HepG2 (cell line): ENCODE measurements around the gene L3MBTL4. TPM values are rescaled to one million over a fixed set of nuclear protein-coding genes. Genes with fewer than 3 reads are reported as not detected.

ENCODE experiments used
- ELF1 ChIP-seq: sonication (generic); formaldehyde crosslinking; IDR thresholded peaks from 2 replicates; pipeline ENCODE4 v1.4.0; 2020; ENCODE audit warnings: missing genetic modification reagents
- FOXO1 ChIP-seq: sonication (generic); formaldehyde crosslinking; IDR thresholded peaks from 2 replicates; pipeline ENCODE4 v1.4.0; 2020; ENCODE audit warnings: missing genetic modification reagents
- GATA4 ChIP-seq: sonication (generic); IDR thresholded peaks from 2 replicates; pipeline ENCODE4 v1.6.1; 2016; ENCODE audit warnings: antibody characterized with exemption, low read depth, borderline replicate concordance
- GATAD2A ChIP-seq: IDR thresholded peaks from 2 replicates; pipeline ENCODE4 v1.6.1; 2016
- HMG20B ChIP-seq: conservative IDR thresholded peaks from 2 replicates; pipeline ENCODE4 v1.6.1; 2016; ENCODE audit warnings: missing genetic modification reagents, missing compliant biosample characterization
- HNF4A ChIP-seq: sonication (generic); formaldehyde crosslinking; IDR thresholded peaks from 2 replicates; pipeline ENCODE4 v1.4.0; 2020; ENCODE audit warnings: missing genetic modification reagents
- HNRNPL ChIP-seq: fragments of 200-400 bp; formaldehyde crosslinking; IDR thresholded peaks from 2 replicates; pipeline ENCODE4 v1.6.1; 2017; ENCODE audit warnings: mild to moderate bottlenecking, low read depth, low read length
- KDM6A ChIP-seq: IDR thresholded peaks from 2 replicates; pipeline ENCODE4 v1.6.1; 2016; ENCODE audit warnings: low read depth
- KMT2B ChIP-seq: IDR thresholded peaks from 2 replicates; pipeline ENCODE4 v1.6.1; 2016; ENCODE audit warnings: missing genetic modification reagents, missing compliant biosample characterization
- NR2F2 ChIP-seq: IDR thresholded peaks from 2 replicates; pipeline ENCODE4 v1.6.1; 2012; ENCODE audit warnings: low read depth, inconsistent platforms, borderline replicate concordance
- PHF5A ChIP-seq: IDR thresholded peaks from one replicate; pipeline ENCODE4 v1.6.1; 2018; ENCODE audit warnings: low read depth, missing genetic modification reagents; ENCODE audit not compliant: unreplicated experiment
- TEAD2 ChIP-seq: sonication (generic); formaldehyde crosslinking; IDR thresholded peaks from 2 replicates; pipeline ENCODE4 v1.9.0; 2021; ENCODE audit warnings: missing genetic modification reagents
- TOE1 ChIP-seq: sonication (generic); formaldehyde crosslinking; IDR thresholded peaks from 2 replicates; pipeline ENCODE4 v1.4.0; 2020; ENCODE audit warnings: mild to moderate bottlenecking, missing genetic modification reagents
- ZFP36L1 ChIP-seq: sonication (generic); formaldehyde crosslinking; IDR thresholded peaks from 2 replicates; pipeline ENCODE4 v1.8.0; 2022; ENCODE audit warnings: mild to moderate bottlenecking, missing genetic modification reagents, moderate library complexity
- ZFP90 ChIP-seq: sonication (generic); formaldehyde crosslinking; IDR thresholded peaks from 2 replicates; pipeline ENCODE4 v1.8.0; 2022; ENCODE audit warnings: missing genetic modification reagents, mild to moderate bottlenecking, inconsistent platforms, borderline replicate concordance
- ZMAT3 ChIP-seq: sonication (generic); formaldehyde crosslinking; conservative IDR thresholded peaks from 2 replicates; pipeline ENCODE4 v1.7.0; 2021; ENCODE audit warnings: missing genetic modification reagents
- ZNF292 ChIP-seq: sonication (generic); formaldehyde crosslinking; IDR thresholded peaks from 2 replicates; pipeline ENCODE4 v1.8.1; 2022; ENCODE audit warnings: mild to moderate bottlenecking, low read depth, missing genetic modification reagents, borderline replicate concordance
- ZNF652 ChIP-seq: IDR thresholded peaks from 2 replicates; pipeline ENCODE4 v1.6.1; 2016; ENCODE audit warnings: low read depth, borderline replicate concordance
- ZNF749 ChIP-seq: sonication (generic); formaldehyde crosslinking; IDR thresholded peaks from 2 replicates; pipeline ENCODE4 v1.8.0; 2022; ENCODE audit warnings: mild to moderate bottlenecking, missing genetic modification reagents, moderate library complexity, borderline replicate concordance
- ZNF816 ChIP-seq: sonication (generic); formaldehyde crosslinking; IDR thresholded peaks from 2 replicates; pipeline ENCODE4 v1.8.0; 2022; ENCODE audit warnings: missing genetic modification reagents, mild to moderate bottlenecking, borderline replicate concordance
- polyA plus RNA-seq, 8 experiments: library from polyadenylated mRNA; depleted of rRNA in 3 of 8; stranded (reverse) in 7 of 8; unstranded in 1 of 8; fragments of >200 nt; fragmentation: Illumina TruSeq in 4 of 8; extraction: Trizol in 4 of 8; gene quantifications; 2 replicates each; pipeline versions ENCODE4 v1.2.1 to v1.2.3, GENCODE V29; 2011 to 2016; ENCODE audit warnings: low read depth in 4 of 8, missing spikeins in 1 of 8, mixed read lengths in 1 of 8; ENCODE audit not compliant: insufficient read depth in 1 of 8
- total RNA-seq, 5 experiments: library from RNA; depleted of rRNA; stranded (reverse); fragments of >200 nt; fragmentation: Illumina TruSeq; extraction: Trizol; gene quantifications; 2 replicates each; pipeline ENCODE4 v1.2.3, GENCODE V29; 2016; ENCODE audit warnings: low read depth in 1 of 5
- TF ChIP-seq, protein P1 (sequence below): sonication (generic); formaldehyde crosslinking; IDR thresholded peaks from 2 replicates; pipeline ENCODE4 v1.5.0; 2020; ENCODE audit warnings: mild to moderate bottlenecking, missing genetic modification reagents
- TF ChIP-seq, protein P2 (sequence below): sonication (generic); formaldehyde crosslinking; IDR thresholded peaks from 2 replicates; pipeline ENCODE4 v1.4.0; 2020; ENCODE audit warnings: mild to moderate bottlenecking, missing genetic modification reagents, borderline replicate concordance
- TF ChIP-seq, protein P3 (sequence below): sonication (generic); formaldehyde crosslinking; IDR thresholded peaks from 2 replicates; pipeline ENCODE4 v1.4.0; 2020; ENCODE audit warnings: low read depth, mild to moderate bottlenecking, missing genetic modification reagents

Gene L3MBTL4
- total and polyA plus RNA-seq, 2 of the 13 experiments (the other 11 are each of a cell fraction or from before 2014, with no cell fraction given): 10.8 to 13.3 TPM

DNA sequence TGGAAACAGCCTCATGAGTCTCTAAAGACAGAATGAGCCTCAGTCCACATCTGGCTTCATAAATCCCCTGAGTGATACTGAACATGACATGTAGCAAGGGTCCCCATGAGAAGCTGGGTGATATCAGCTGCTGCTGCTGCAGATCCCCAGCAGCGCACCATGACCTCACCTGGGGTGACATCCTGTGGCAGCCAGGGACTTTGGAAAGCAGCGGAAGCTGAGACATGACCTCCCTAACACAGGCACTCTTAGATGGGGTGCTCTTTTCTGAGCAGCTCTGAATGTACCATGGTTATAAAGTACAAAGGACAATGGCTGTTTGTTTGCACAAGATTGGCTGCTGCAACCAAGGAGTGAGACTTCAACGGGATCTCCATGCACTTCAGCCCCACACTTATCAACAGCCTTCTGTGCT lies 444.7 kb downstream of the L3MBTL4 start (continued):
- TF ChIP-seq, protein P1, sequence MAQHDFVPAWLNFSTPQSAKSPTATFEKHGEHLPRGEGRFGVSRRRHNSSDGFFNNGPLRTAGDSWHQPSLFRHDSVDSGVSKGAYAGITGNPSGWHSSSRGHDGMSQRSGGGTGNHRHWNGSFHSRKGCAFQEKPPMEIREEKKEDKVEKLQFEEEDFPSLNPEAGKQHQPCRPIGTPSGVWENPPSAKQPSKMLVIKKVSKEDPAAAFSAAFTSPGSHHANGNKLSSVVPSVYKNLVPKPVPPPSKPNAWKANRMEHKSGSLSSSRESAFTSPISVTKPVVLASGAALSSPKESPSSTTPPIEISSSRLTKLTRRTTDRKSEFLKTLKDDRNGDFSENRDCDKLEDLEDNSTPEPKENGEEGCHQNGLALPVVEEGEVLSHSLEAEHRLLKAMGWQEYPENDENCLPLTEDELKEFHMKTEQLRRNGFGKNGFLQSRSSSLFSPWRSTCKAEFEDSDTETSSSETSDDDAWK (CRISPR knock-in tag): no peak
- TF ChIP-seq GATAD2A (peak; percentile 95), ZFP36L1 (CRISPR knock-in tag) (peak; percentile 65; the same call in 1 of the 2 replicates), ZNF292 (CRISPR knock-in tag) (peak; percentile 91; the same call in 1 of the 2 replicates), ZFP90 (CRISPR knock-in tag) (no peak), ELF1 (CRISPR knock-in tag) (no peak), TOE1 (CRISPR knock-in tag) (no peak), HMG20B (CRISPR knock-in tag) (0 out of 2 replicates have a peak, but pooled peaks have one; percentile 12), ZNF749 (no peak), ZMAT3 (CRISPR knock-in tag) (0 out of 2 replicates have a peak, but pooled peaks have one; percentile 66), ZNF816 (CRISPR knock-in tag) (0 out of 2 replicates have a peak, but pooled peaks have one; percentile 57), PHF5A (CRISPR knock-in tag) (peak; percentile 36), KMT2B (CRISPR knock-in tag) (no peak), TEAD2 (CRISPR knock-in tag) (no peak), HNRNPL (no peak), NR2F2 (peak; percentile 65; the same call in 1 of the 2 replicates), ZNF652 (CRISPR knock-in tag) (peak; percentile 37; the same call in 1 of the 2 replicates), KDM6A (CRISPR knock-in tag) (peak; percentile 65; the same call in 1 of the 2 replicates), FOXO1 (CRISPR knock-in tag) (peak; percentile 88), HNF4A (CRISPR knock-in tag) (peak; percentile 96), GATA4 (no peak; the same call in 1 of the 2 replicates)
- TF ChIP-seq, protein P2, sequence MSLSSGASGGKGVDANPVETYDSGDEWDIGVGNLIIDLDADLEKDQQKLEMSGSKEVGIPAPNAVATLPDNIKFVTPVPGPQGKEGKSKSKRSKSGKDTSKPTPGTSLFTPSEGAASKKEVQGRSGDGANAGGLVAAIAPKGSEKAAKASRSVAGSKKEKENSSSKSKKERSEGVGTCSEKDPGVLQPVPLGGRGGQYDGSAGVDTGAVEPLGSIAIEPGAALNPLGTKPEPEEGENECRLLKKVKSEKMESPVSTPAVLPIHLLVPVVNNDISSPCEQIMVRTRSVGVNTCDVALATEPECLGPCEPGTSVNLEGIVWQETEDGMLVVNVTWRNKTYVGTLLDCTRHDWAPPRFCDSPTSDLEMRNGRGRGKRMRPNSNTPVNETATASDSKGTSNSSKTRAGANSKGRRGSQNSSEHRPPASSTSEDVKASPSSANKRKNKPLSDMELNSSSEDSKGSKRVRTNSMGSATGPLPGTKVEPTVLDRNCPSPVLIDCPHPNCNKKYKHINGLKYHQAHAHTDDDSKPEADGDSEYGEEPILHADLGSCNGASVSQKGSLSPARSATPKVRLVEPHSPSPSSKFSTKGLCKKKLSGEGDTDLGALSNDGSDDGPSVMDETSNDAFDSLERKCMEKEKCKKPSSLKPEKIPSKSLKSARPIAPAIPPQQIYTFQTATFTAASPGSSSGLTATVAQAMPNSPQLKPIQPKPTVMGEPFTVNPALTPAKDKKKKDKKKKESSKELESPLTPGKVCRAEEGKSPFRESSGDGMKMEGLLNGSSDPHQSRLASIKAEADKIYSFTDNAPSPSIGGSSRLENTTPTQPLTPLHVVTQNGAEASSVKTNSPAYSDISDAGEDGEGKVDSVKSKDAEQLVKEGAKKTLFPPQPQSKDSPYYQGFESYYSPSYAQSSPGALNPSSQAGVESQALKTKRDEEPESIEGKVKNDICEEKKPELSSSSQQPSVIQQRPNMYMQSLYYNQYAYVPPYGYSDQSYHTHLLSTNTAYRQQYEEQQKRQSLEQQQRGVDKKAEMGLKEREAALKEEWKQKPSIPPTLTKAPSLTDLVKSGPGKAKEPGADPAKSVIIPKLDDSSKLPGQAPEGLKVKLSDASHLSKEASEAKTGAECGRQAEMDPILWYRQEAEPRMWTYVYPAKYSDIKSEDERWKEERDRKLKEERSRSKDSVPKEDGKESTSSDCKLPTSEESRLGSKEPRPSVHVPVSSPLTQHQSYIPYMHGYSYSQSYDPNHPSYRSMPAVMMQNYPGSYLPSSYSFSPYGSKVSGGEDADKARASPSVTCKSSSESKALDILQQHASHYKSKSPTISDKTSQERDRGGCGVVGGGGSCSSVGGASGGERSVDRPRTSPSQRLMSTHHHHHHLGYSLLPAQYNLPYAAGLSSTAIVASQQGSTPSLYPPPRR (CRISPR knock-in tag): peak; percentile 53; the same call in 1 of the 2 replicates
- TF ChIP-seq, protein P3, sequence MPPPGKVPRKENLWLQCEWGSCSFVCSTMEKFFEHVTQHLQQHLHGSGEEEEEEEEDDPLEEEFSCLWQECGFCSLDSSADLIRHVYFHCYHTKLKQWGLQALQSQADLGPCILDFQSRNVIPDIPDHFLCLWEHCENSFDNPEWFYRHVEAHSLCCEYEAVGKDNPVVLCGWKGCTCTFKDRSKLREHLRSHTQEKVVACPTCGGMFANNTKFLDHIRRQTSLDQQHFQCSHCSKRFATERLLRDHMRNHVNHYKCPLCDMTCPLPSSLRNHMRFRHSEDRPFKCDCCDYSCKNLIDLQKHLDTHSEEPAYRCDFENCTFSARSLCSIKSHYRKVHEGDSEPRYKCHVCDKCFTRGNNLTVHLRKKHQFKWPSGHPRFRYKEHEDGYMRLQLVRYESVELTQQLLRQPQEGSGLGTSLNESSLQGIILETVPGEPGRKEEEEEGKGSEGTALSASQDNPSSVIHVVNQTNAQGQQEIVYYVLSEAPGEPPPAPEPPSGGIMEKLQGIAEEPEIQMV: no peak
